Neutrophil (primary cell): ENCODE measurements around the gene RIPOR2.

Experiments used
- H3K27ac ChIP-seq: fragments of 200-600 bp; sonication (generic); 2 replicates; pipeline ENCODE4 v1.5.1; 2016; ENCODE audit warnings: mild to moderate bottlenecking, moderate library complexity
- H3K27me3 ChIP-seq: fragments of 200-600 bp; sonication (generic); 2 replicates; pipeline ENCODE4 v1.6.0; 2016; ENCODE audit warnings: mild to moderate bottlenecking
- H3K36me3 ChIP-seq: fragments of 200-600 bp; sonication (generic); 2 replicates; pipeline ENCODE4 v1.5.1; 2017
- H3K4me1 ChIP-seq, 2 experiments: fragments of 200-600 bp in 1 of 2; sonication (generic) in 1 of 2; 1 replicate in 1 of 2; 2 replicates in 1 of 2; pipeline versions ENCODE4 v1.5.1 to v1.6.1; 2013 to 2016; ENCODE audit warnings: low read depth in 1 of 2, low read length in 1 of 2, mild to moderate bottlenecking in 1 of 2, moderate library complexity in 1 of 2; ENCODE audit not compliant: control insufficient read depth in 1 of 2, insufficient read depth in 1 of 2
- H3K4me3 ChIP-seq, 2 experiments: fragments of 200-600 bp in 1 of 2; sonication (generic) in 1 of 2; 1 replicate in 1 of 2; 2 replicates in 1 of 2; pipeline ENCODE4 v1.5.1; 2013 to 2016; ENCODE audit warnings: low read depth in 1 of 2, low read length in 1 of 2, mild to moderate bottlenecking in 1 of 2, moderate library complexity in 1 of 2
- H3K9me3 ChIP-seq: fragments of 200-600 bp; sonication (generic); 2 replicates; pipeline ENCODE4 v1.5.1; 2016
- TF ChIP-seq, protein P1 (sequence below): fragments of 200-600 bp; sonication (generic); IDR thresholded peaks from 2 replicates; pipeline ENCODE4 v1.5.1; 2016; ENCODE audit warnings: antibody characterized with exemption

The RIPOR2 gene

GRCh38 chr6:24798740-24799540 is 136.8 kb downstream of the RIPOR2 start, which contains the start of gene ARMH2:
ARMH2 (minus strand) TSS chr6:24798917; CDS start chr6:24798857, 60 bp downstream.
- no peaks in the 10 kb centered on the region for H3K27me3 ChIP-seq
- H3K36me3 ChIP-seq: peaks cover 46% of the 10 kb centered on the region
- no peaks in the 10 kb centered on the region for H3K4me1 ChIP-seq
- no peak within 1 kb of the TSS for H3K4me3 ChIP-seq
- no peaks in the 10 kb centered on the region for H3K9me3 ChIP-seq
- TF ChIP-seq, protein P1, sequence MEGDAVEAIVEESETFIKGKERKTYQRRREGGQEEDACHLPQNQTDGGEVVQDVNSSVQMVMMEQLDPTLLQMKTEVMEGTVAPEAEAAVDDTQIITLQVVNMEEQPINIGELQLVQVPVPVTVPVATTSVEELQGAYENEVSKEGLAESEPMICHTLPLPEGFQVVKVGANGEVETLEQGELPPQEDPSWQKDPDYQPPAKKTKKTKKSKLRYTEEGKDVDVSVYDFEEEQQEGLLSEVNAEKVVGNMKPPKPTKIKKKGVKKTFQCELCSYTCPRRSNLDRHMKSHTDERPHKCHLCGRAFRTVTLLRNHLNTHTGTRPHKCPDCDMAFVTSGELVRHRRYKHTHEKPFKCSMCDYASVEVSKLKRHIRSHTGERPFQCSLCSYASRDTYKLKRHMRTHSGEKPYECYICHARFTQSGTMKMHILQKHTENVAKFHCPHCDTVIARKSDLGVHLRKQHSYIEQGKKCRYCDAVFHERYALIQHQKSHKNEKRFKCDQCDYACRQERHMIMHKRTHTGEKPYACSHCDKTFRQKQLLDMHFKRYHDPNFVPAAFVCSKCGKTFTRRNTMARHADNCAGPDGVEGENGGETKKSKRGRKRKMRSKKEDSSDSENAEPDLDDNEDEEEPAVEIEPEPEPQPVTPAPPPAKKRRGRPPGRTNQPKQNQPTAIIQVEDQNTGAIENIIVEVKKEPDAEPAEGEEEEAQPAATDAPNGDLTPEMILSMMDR: no peak
- H3K27ac ChIP-seq: no peak within 1 kb of the TSS

GRCh38 chr6:24797596-24798216 is 138.1 kb downstream of the RIPOR2 start:
- Histone ChIP-seq H3K27me3 (no peaks in the 10 kb centered on the region), H3K9me3 (no peaks in the 10 kb centered on the region), H3K4me3 (no peak overlapping the region), H3K4me1 (no peaks in the 10 kb centered on the region), H3K27ac (no peak overlapping the region), H3K36me3 (peaks cover 33% of the 10 kb centered on the region)
- TF ChIP-seq, protein P1: no peak

- Histone ChIP-seq H3K4me3 (no peak overlapping the region), H3K4me1 (no peaks in the 10 kb centered on the region), H3K9me3 (no peaks in the 10 kb centered on the region), H3K27ac (no peak overlapping the region), H3K27me3 (no peaks in the 10 kb centered on the region), H3K36me3 (peaks cover 24% of the 10 kb centered on the region)
- TF ChIP-seq, protein P1: no peak
These were observed 139.0 kb downstream of the RIPOR2 start for GRCh38 chr6:24796616-24797290.

- Histone ChIP-seq H3K4me1 (no peaks in the 10 kb centered on the region), H3K36me3 (peaks cover 9% of the 10 kb centered on the region), H3K9me3 (no peaks in the 10 kb centered on the region), H3K4me3 (no peak overlapping the region), H3K27ac (no peak overlapping the region), H3K27me3 (no peaks in the 10 kb centered on the region)
- TF ChIP-seq, protein P1: no peak
These were observed 140.7 kb downstream of the RIPOR2 start for GRCh38 chr6:24795106-24795505.

- Histone ChIP-seq H3K4me1 (no peaks in the 10 kb centered on the region), H3K9me3 (no peaks in the 10 kb centered on the region), H3K27ac (no peak overlapping the region), H3K36me3 (peaks cover 39% of the 10 kb centered on the region), H3K27me3 (no peaks in the 10 kb centered on the region), H3K4me3 (no peak overlapping the region)
- TF ChIP-seq, protein P1: no peak
These were observed 147.6 kb downstream of the RIPOR2 start for GRCh38 chr6:24788031-24788665.
